Central memory CD4-positive, alpha-beta T cell (primary cell): ENCODE results near the gene KNSTRN.

Source experiments
- DNase-seq: peaks from one replicate; pipeline ENCODE4 v3.0.0; 2022

The KNSTRN gene

DNA sequence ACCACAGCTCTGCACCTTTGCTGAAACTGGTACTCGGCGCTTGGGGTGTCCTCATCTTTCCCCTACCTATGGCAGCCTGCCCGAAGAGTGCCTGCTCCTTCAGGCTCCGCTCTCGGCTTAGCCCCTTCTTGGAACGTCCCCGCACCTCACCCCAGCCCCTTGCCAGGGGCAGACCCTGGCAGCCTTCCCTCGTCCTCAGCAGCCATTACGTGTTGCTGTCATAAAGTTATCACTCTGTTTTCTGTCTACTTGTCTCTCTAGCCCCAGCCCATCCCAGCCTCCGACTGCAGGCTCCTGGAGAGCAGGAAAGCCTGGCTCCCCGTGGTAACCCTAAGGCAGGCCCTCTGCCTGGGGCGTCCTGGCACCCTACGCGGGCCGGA is 53.2 kb downstream of the KNSTRN start:
- DNase-seq = no peak

DNA sequence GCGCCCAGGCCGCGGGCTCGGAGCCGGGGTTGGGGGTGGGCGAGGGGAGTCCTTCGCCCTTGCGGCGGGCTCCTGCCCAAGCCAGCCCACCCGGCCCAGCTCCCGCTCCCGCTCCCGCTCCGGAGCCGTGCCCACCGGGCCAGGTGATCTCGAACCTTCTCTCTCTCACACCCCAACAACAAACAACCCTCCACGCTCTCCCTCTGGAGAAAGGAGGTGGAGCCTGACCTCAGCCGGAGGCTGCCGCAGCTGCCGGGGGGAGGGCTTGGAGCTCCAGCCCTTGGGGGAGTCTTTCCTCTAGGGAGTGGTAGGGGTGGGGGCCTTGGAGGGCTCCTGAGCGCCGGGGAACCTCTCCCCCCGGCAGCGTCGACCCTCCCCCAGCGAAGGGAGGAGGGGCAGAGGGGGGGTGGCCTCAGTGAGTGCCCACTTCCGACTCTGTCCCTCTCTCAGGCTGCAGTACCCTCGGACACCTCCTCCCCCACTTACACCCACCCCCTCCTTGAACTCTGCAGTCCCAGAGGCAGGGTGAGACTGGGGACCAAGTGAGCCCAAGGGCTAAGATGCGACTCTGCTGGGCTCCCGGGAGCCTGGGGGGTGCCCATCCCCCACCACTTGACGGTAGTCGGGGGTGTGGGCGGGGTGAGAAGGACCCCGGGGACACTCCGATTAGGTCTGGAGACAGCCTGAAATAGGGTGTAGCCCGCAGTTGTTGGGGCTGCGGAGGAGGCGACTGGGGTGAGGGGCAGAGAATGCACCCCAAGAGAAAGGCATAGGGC is 53.8 kb downstream of the KNSTRN start:
- no peak for DNase-seq

DNA sequence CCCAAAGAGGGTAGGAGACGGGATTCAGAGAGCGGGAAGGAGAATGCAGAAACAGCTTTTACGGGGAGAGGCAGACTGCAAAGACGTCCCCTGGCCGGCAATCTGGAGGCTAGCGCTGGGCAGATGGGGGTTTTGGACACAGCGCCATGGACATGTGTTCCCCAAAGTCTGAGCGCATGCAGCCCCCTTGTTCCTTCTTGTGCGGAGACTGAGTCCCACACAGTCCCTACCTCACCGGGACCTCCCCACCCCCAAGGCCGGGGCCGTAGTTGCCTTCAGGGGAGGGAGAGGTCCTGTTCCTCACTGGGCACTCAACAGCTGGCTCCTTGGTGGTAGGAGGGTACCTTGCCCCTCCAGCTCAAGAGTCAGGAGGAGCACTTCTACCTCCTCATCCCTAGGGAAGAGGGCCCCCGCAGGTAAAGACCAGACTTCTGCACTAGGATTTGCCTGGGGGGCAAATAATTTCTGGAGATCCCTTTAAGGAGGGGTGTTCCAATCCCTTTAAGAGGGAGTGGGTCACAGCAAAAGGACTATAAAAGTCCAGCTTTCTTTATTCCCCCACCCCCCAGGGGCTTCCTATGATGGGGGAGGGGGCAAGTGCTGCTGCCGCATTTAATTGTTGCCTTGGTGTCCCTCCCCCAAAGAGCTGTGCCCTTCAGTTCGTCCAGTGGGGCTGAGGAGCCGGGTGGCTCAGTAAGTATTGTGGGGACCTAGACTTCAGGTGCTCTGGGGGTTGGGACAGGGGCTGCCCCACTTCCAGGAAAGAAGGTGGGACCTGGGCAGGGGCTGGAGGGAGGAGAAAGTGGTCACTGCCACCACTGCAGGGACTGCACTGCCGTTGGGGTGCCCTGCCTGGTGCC is 54.6 kb downstream of the KNSTRN start:
- DNase-seq = no peak

GRCh38 chr15:40437752-40438687 is 55.5 kb downstream of the KNSTRN start:
- DNase-seq = no peak

GRCh38 chr15:40438712-40439111 is 56.2 kb downstream of the KNSTRN start:
- DNase-seq = no peak

DNA sequence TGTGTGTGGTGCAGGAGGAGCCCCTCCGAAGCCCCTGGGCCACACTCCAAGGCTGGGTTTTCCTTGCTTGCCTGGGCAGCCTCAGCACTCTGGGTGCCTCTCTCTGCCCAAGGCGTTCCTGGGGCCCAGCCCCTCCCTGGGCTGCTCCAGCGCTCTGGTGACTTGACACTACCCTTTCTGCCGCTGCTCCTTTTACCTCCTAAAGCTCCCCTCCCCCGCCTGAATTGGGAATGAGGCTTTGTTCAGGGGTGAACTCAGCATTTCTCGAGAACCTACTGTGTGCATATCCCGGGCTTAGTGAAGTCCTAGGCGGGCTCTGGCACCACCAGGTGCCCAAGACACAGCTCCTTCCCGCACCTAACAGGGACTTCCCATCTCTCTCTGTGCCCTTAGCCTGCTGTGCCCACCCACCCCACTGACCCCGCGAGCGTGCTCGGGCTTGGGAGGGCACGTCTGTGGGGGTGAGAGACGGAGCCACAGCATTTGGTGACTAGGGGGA is 57.0 kb downstream of the KNSTRN start:
- DNase-seq = no peak

GRCh38 chr15:40439960-40440742 is 57.6 kb downstream of the KNSTRN start:
- peak; percentile 20 for DNase-seq

GRCh38 chr15:40440743-40441564 is 58.4 kb downstream of the KNSTRN start, which contains the start of gene BAHD1:
Gene BAHD1 (plus strand): TSS chr15:40440953. CDS start chr15:40458465, 17,512 bp downstream.
- peak; percentile 89 for DNase-seq

DNA sequence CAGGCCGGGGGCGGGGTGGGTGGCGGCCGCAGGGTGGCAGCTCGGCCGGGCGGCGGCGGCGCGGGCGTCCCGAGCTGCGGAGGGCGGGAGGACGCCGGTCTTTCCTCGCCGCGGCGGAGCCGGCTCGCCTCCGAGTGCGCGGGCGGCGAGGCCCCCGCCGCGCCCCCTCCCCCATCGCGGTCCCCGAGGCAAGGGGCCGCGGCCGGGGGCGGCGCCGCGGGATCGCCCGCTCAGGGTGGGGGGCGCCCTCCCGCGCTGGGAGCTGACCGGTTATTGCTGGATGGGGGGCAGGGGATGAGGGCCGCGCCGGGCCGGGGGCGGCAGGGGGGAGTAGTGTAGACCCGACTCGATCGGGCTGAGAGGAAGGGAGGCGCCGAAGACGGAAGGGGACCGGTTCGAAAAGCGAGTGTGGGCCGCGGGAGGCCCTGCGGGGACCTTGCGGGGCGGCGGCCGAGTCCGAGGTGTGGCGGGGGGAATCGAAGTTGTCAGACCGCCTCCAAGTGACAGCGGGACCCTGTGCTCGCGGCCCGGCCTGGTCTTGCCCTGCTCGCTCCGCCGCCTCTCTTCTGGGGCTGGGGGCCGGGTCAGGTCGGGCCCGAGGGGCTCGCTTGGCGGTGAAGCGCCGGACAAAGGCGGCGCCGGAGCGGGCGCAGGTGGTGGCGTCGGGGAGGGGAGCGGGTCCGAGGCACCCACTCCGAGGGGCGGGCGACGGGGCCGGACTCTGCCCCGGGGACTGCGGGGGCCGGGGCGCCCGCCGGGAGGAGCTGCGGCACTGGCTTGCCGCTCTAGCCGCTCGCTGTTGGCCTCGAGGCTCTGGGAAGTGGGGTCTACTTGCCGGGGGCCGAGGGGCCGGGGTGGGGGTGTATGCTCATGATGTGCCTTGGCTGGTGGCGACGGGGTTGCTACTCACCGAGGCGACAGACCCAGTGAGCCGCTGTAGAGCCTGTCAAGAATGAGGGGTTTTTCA is 59.3 kb downstream of the KNSTRN start:
- peak; percentile 21 for DNase-seq

- no peak for DNase-seq
These were observed 60.7 kb downstream of the KNSTRN start for GRCh38 chr15:40443255-40443654.

DNA sequence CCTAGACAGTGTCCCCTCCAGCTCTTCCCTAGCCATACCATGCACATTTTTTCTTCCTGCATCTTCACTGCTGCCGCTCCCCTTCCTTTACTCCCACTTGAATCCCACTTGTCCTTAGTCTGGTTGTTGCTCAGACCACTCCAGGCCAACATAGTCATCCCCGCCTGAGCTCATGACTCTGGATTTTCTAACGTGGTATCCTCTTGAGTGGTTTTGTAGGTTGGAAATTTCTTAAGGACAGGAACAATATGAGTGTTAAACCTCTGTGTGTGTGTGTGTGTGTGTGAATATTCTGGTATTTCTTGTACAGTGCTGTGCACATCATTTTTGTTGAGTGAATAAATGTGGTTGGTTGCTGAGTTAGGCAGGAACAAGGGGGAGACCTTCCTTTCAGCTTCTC is 61.3 kb downstream of the KNSTRN start:
- DNase-seq = no peak
